ENCODE results near the gene CD84. TPM values are rescaled to one million over a fixed set of nuclear protein-coding genes. Genes with fewer than 3 reads are reported as not detected.

Gene CD84
- total RNA-seq, 1 donor from 2014 or later: 8.1 TPM

- no peaks in the 10 kb centered on the region for H3K36me3 ChIP-seq
- DNase-seq (ENCODE audit: extremely low spot score in 2 of 2): no peak
- H3K27ac ChIP-seq: no peak overlapping the region
- no peaks in the 10 kb centered on the region for H3K27me3 ChIP-seq
- TF ChIP-seq CTCF (IDR thresholded peaks at IDR 0.05) (no peak), POLR2A (IDR thresholded peaks at IDR 0.05) (no peak)
- H3K9me3 ChIP-seq: no peaks in the 10 kb centered on the region
- intact Hi-C loops (cut with DNase I): no loop called here
- no peaks in the 10 kb centered on the region for H3K4me1 ChIP-seq
- no peak overlapping the region for H3K4me3 ChIP-seq
Observed at GRCh38 chr1:160548960-160549664, 30.2 kb downstream of the CD84 start.

DNA sequence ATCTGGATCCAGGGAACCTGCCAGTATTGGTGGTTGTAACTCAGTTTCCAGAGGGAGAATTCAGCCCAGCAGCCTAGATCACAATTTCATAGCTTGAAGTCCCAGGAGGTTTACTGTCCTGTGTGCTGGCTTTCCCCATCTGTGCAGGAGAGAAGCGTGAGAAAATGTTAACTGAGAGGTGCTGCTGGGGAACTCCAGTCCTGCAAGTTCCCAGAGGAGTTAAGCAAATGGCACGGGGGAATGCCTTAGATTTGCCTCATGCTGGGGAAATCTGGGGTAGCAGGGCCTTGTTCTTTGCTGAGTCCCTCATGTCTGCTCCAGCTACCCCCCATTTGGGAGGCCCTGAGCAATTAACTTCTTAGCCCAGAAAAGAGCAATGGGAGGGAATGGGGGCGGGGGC, 31.1 kb downstream of the CD84 start:
- H3K4me3 ChIP-seq: no peak overlapping the region
- no peak for DNase-seq (ENCODE audit: extremely low spot score in 2 of 2)
- H3K9me3 ChIP-seq: no peaks in the 10 kb centered on the region
- H3K27me3 ChIP-seq: no peaks in the 10 kb centered on the region
- no peaks in the 10 kb centered on the region for H3K36me3 ChIP-seq
- intact Hi-C loops (cut with DNase I): no loop called here
- no peaks in the 10 kb centered on the region for H3K4me1 ChIP-seq
- no peak for TF ChIP-seq POLR2AphosphoS5 (IDR thresholded peaks at IDR 0.05; ENCODE audit: insufficient read depth in 1 of 2, low read depth in 1 of 2)
- no peak for TF ChIP-seq CTCF (IDR thresholded peaks at IDR 0.05)
- no peak for TF ChIP-seq POLR2A (IDR thresholded peaks at IDR 0.05)
- H3K27ac ChIP-seq: no peak overlapping the region

DNA sequence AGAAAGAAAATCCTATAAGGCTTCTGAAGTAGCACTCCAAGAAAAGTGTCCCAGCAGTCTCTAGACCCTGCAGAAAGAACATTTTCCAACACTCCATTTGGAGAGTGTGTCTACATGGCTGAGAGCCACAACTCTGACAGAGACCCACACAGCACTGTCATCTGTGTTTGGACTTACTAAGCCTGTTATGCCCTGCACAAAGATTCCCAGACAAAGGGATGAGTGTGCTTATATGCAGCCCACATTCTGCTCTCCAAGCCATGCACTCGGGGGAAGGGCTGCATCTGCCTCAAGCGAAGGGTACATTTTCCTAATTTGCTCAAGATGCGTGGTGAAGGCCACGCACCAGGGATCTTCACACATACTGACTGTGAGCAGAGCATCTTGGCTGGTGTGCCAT, 31.9 kb downstream of the CD84 start:
- H3K9me3 ChIP-seq: no peaks in the 10 kb centered on the region
- no peak overlapping the region for H3K4me3 ChIP-seq
- no peaks in the 10 kb centered on the region for H3K4me1 ChIP-seq
- no peaks in the 10 kb centered on the region for H3K36me3 ChIP-seq
- no peaks in the 10 kb centered on the region for H3K27me3 ChIP-seq
- no peak overlapping the region for H3K27ac ChIP-seq
- intact Hi-C loops (cut with DNase I): no loop called here
- TF ChIP-seq POLR2A (IDR thresholded peaks at IDR 0.05) (no peak), POLR2AphosphoS5 (IDR thresholded peaks at IDR 0.05; ENCODE audit: insufficient read depth in 1 of 2, low read depth in 1 of 2) (no peak), CTCF (IDR thresholded peaks at IDR 0.05) (no peak)
- DNase-seq (ENCODE audit: extremely low spot score in 2 of 2): no peak

GRCh38 chr1:160546942-160547341, 32.4 kb downstream of the CD84 start:
- Histone ChIP-seq H3K27me3 (no peaks in the 10 kb centered on the region), H3K9me3 (no peaks in the 10 kb centered on the region), H3K36me3 (no peaks in the 10 kb centered on the region), H3K4me1 (no peaks in the 10 kb centered on the region), H3K27ac (no peak overlapping the region), H3K4me3 (no peak overlapping the region)
- no peak for DNase-seq (ENCODE audit: extremely low spot score in 2 of 2)
- intact Hi-C loops (cut with DNase I): no loop called here
- no peak for TF ChIP-seq CTCF (IDR thresholded peaks at IDR 0.05)
- no peak for TF ChIP-seq POLR2A (IDR thresholded peaks at IDR 0.05)
- TF ChIP-seq POLR2AphosphoS5 (IDR thresholded peaks at IDR 0.05; ENCODE audit: insufficient read depth in 1 of 2, low read depth in 1 of 2): no peak

GRCh38 chr1:160544647-160545046, 34.6 kb downstream of the CD84 start:
- H3K4me3 ChIP-seq: no peak overlapping the region
- H3K4me1 ChIP-seq: no peaks in the 10 kb centered on the region
- intact Hi-C loops (cut with DNase I): no loop called here
- H3K27ac ChIP-seq: no peak overlapping the region
- no peaks in the 10 kb centered on the region for H3K27me3 ChIP-seq
- H3K36me3 ChIP-seq: no peaks in the 10 kb centered on the region
- no peak for DNase-seq (ENCODE audit: extremely low spot score in 2 of 2)
- TF ChIP-seq POLR2AphosphoS5 (IDR thresholded peaks at IDR 0.05; ENCODE audit: insufficient read depth in 1 of 2, low read depth in 1 of 2): no peak
- TF ChIP-seq CTCF (IDR thresholded peaks at IDR 0.05): peak in 1 of 3 experiments; percentile 4
- no peaks in the 10 kb centered on the region for H3K9me3 ChIP-seq
